Vagina (tissue), 2 donors: ENCODE results near the gene MAL.

Experiments
- CTCF ChIP-seq, 3 experiments: fragments of 450-650 bp in 2 of 3; fragments of 200-600 bp in 1 of 3; sonication (generic) in 1 of 3; IDR thresholded peaks; one replicate each; pipeline ENCODE4 v1.5.1; 2017 to 2019; ENCODE audit warnings: antibody characterized with exemption in 3 of 3, mild to moderate bottlenecking in 2 of 3, moderate library complexity in 2 of 3
- POLR2A ChIP-seq, 2 donors: fragments of 450-650 bp; IDR thresholded peaks; one replicate each; pipeline ENCODE4 v1.6.1; 2017; ENCODE audit warnings: antibody characterized with exemption in 2 of 2, mild to moderate bottlenecking in 2 of 2, moderate library complexity in 2 of 2

- TF ChIP-seq POLR2A (IDR thresholded peaks at IDR 0.05), result no peak
- TF ChIP-seq CTCF (IDR thresholded peaks at IDR 0.05), result no peak
Measured at GRCh38 chr2:95001051-95001562, 24.4 kb upstream of the MAL start.
